22Rv1 (cell line): Measurements from ENCODE around the gene LYPD6B.

Experiments used
- ZFX ChIP-seq: fragments of 450-650 bp; IDR thresholded peaks from 2 replicates; pipeline ENCODE4 v1.6.1; 2017; ENCODE audit warnings: antibody characterized with exemption, borderline replicate concordance
- TF ChIP-seq, protein P1 (sequence below): fragments of 450-650 bp; IDR thresholded peaks from 2 replicates; pipeline ENCODE4 v1.5.1; 2017; ENCODE audit warnings: mild to moderate bottlenecking

DNA sequence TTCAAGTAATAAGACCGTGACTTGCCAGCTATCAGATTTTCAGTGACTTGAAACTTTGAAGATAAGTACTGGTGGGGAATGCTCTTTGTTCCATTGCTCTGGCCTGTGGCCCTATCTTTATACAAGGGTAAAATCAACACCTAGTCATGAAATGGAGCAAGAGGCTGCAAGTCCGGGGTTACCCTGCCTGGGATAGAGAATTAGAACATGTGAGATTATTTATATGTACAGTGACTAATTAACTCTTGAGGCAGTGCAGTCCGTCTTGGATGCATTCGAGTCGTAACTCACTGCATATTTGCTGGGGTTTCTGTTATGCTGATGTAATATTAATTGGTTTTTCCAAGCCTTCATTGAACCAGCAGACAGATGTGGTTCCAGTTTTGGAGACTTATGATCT, 186.0 kb downstream of the LYPD6B start:
- TF ChIP-seq, protein P1, sequence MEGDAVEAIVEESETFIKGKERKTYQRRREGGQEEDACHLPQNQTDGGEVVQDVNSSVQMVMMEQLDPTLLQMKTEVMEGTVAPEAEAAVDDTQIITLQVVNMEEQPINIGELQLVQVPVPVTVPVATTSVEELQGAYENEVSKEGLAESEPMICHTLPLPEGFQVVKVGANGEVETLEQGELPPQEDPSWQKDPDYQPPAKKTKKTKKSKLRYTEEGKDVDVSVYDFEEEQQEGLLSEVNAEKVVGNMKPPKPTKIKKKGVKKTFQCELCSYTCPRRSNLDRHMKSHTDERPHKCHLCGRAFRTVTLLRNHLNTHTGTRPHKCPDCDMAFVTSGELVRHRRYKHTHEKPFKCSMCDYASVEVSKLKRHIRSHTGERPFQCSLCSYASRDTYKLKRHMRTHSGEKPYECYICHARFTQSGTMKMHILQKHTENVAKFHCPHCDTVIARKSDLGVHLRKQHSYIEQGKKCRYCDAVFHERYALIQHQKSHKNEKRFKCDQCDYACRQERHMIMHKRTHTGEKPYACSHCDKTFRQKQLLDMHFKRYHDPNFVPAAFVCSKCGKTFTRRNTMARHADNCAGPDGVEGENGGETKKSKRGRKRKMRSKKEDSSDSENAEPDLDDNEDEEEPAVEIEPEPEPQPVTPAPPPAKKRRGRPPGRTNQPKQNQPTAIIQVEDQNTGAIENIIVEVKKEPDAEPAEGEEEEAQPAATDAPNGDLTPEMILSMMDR = no peak
- TF ChIP-seq ZFX = no peak
